COLO668 (cell line): ENCODE results near the gene SYNE4.
A peak's percentile ranks its signal among the peaks of the same experiment; 100 is the strongest.

Experiments used
- DNase-seq: peaks from one replicate; lab custom pipeline; 2025; ENCODE audit not compliant: unreplicated experiment; lab: John Stamatoyannopoulos, UW

SYNE4 gene

GRCh38 chr19:36026091-36026876 lies 17.7 kb upstream of the SYNE4 start:
- no peak for DNase-seq

- no peak for DNase-seq
These were observed 16.9 kb upstream of the SYNE4 start for GRCh38 chr19:36025541-36025940.

GRCh38 chr19:36023432-36023831 lies 14.8 kb upstream of the SYNE4 start:
- DNase-seq: no peak

GRCh38 chr19:36019061-36019670 lies 10.6 kb upstream of the SYNE4 start:
- DNase-seq: no peak

- peak; percentile 99 for DNase-seq
These were observed 5.7 kb upstream of the SYNE4 start, which contains the start of gene ALKBH6 for GRCh38 chr19:36014012-36014924. Gene ALKBH6 (minus strand): TSS chr19:36014213. CDS start chr19:36013397, 816 bp downstream.

GRCh38 chr19:36013280-36014011 lies 4.8 kb upstream of the SYNE4 start:
- no peak for DNase-seq

- DNase-seq: no peak
These were observed 1.8 kb upstream of the SYNE4 start for GRCh38 chr19:36010402-36010801.

- DNase-seq: no peak
These were observed 1.2 kb upstream of the SYNE4 start for GRCh38 chr19:36009633-36010379.

- peak; percentile 84 for DNase-seq
These were observed 607 bp upstream of the SYNE4 start for GRCh38 chr19:36009220-36009619.

GRCh38 chr19:36006955-36007354 lies 1.7 kb downstream of the SYNE4 start:
- no peak for DNase-seq

GRCh38 chr19:36003284-36003683 lies 5.3 kb downstream of the SYNE4 start:
- no peak for DNase-seq

- DNase-seq: no peak
These were observed 7.0 kb downstream of the SYNE4 start for GRCh38 chr19:36001605-36002004.

GRCh38 chr19:35996777-35997176 lies 11.8 kb downstream of the SYNE4 start:
- DNase-seq: no peak

GRCh38 chr19:35995048-35995993 lies 13.3 kb downstream of the SYNE4 start, which contains the start of gene SDHAF1:
Gene SDHAF1 (plus strand): TSS chr19:35995188. CDS start chr19:35995275, 87 bp downstream.
- DNase-seq: peak; percentile 96

- peak; percentile 10 for DNase-seq
These were observed 14.6 kb downstream of the SYNE4 start for GRCh38 chr19:35993923-35994598.

GRCh38 chr19:35992907-35993765 lies 15.5 kb downstream of the SYNE4 start:
- no peak for DNase-seq

GRCh38 chr19:35991731-35992450 lies 16.7 kb downstream of the SYNE4 start:
- DNase-seq: no peak
